HepG2 (cell line): ENCODE measurements around the gene IPP. TPM values are rescaled to one million over a fixed set of nuclear protein-coding genes. Genes with fewer than 3 reads are reported as not detected.
A peak's percentile ranks its signal among the peaks of the same experiment; 100 is the strongest.

Source experiments
- ADNP ChIP-seq: sonication (generic); formaldehyde crosslinking; IDR thresholded peaks from 2 replicates; pipeline ENCODE4 v1.4.0; 2020; ENCODE audit warnings: missing genetic modification reagents
- BRD4 ChIP-seq: sonication (generic); formaldehyde crosslinking; IDR thresholded peaks from 2 replicates; pipeline ENCODE4 v1.4.0; 2020; ENCODE audit warnings: missing genetic modification reagents
- CHD2 ChIP-seq: IDR thresholded peaks from 2 replicates; pipeline ENCODE4 v1.6.1; 2011; ENCODE audit warnings: low read depth, low read length, improper control_type of control experiment
- CREB1 ChIP-seq, 2 experiments: fragments of 450-650 bp in 1 of 2; IDR thresholded peaks; 2 replicates each; pipeline ENCODE4 v1.6.1; 2016 to 2017; ENCODE audit warnings: control low read depth in 1 of 2, mild to moderate bottlenecking in 1 of 2, missing compliant biosample characterization in 1 of 2, missing genetic modification characterization in 1 of 2
- EP300 ChIP-seq, 3 experiments: sonication (generic) in 1 of 3; formaldehyde crosslinking in 1 of 3; IDR thresholded peaks; 2 replicates each; pipeline versions ENCODE4 v1.5.1 to v1.6.1; 2011 to 2020; ENCODE audit warnings: low read depth in 2 of 3, low read length in 2 of 3, borderline replicate concordance in 1 of 3, improper control_type of control experiment in 1 of 3, mild to moderate bottlenecking in 1 of 3, missing genetic modification reagents in 1 of 3, moderate library complexity in 1 of 3
- HDAC2 ChIP-seq: sonication (generic); formaldehyde crosslinking; IDR thresholded peaks from 2 replicates; pipeline ENCODE4 v1.4.0; 2020; ENCODE audit warnings: missing genetic modification reagents
- HHEX ChIP-seq: IDR thresholded peaks from 2 replicates; pipeline ENCODE4 v1.6.1; 2016; ENCODE audit warnings: control low read depth
- HNF4G ChIP-seq, 2 experiments: sonication (generic) in 1 of 2; formaldehyde crosslinking in 1 of 2; IDR thresholded peaks; 2 replicates each; pipeline versions ENCODE4 v1.4.0 to v1.6.1; 2011 to 2020; ENCODE audit warnings: borderline replicate concordance in 2 of 2, low read depth in 2 of 2, mild to moderate bottlenecking in 2 of 2, low read length in 1 of 2, missing genetic modification reagents in 1 of 2, moderate library complexity in 1 of 2
- NCOA2 ChIP-seq: sonication (generic); formaldehyde crosslinking; IDR thresholded peaks from 2 replicates; pipeline ENCODE4 v1.8.0; 2022; ENCODE audit warnings: inconsistent platforms
- NRL ChIP-seq: sonication (generic); formaldehyde crosslinking; IDR thresholded peaks from 2 replicates; pipeline ENCODE4 v1.5.0; 2020; ENCODE audit warnings: missing genetic modification reagents, mild to moderate bottlenecking, moderate library complexity, borderline replicate concordance
- PHB2 ChIP-seq: fragments of 450-650 bp; IDR thresholded peaks from 2 replicates; pipeline ENCODE4 v1.6.1; 2018; ENCODE audit not compliant: partially characterized antibody
- RXRB ChIP-seq: IDR thresholded peaks from 2 replicates; pipeline ENCODE4 v1.6.1; 2016; ENCODE audit warnings: borderline replicate concordance, missing genetic modification reagents, missing compliant biosample characterization
- SOX5 ChIP-seq: IDR thresholded peaks from 2 replicates; pipeline ENCODE4 v1.6.1; 2016; ENCODE audit warnings: borderline replicate concordance
- TCF7 ChIP-seq: sonication (generic); IDR thresholded peaks from 2 replicates; pipeline ENCODE4 v1.6.1; 2016; ENCODE audit warnings: antibody characterized with exemption, low read depth
- ZBTB7B ChIP-seq: sonication (generic); formaldehyde crosslinking; IDR thresholded peaks from 2 replicates; pipeline ENCODE4 v1.4.0; 2020; ENCODE audit warnings: missing genetic modification reagents
- ZMYM2 ChIP-seq: sonication (generic); formaldehyde crosslinking; IDR thresholded peaks from 2 replicates; pipeline ENCODE4 v1.8.0; 2022; ENCODE audit warnings: mild to moderate bottlenecking, missing genetic modification reagents
- ZNF331 ChIP-seq: sonication (generic); formaldehyde crosslinking; IDR thresholded peaks from 2 replicates; pipeline ENCODE4 v1.4.0; 2020; ENCODE audit warnings: missing genetic modification reagents
- ZNF501 ChIP-seq: sonication (generic); formaldehyde crosslinking; IDR thresholded peaks from 2 replicates; pipeline ENCODE4 v1.5.1; 2020; ENCODE audit warnings: mild to moderate bottlenecking, moderate library complexity, missing genetic modification reagents
- polyA plus RNA-seq, 8 experiments: library from polyadenylated mRNA; depleted of rRNA in 3 of 8; stranded (reverse) in 7 of 8; unstranded in 1 of 8; fragments of >200 nt; fragmentation: Illumina TruSeq in 4 of 8; extraction: Trizol in 4 of 8; gene quantifications; 2 replicates each; pipeline versions ENCODE4 v1.2.1 to v1.2.3, GENCODE V29; 2011 to 2016; ENCODE audit warnings: low read depth in 4 of 8, missing spikeins in 1 of 8, mixed read lengths in 1 of 8; ENCODE audit not compliant: insufficient read depth in 1 of 8
- total RNA-seq, 5 experiments: library from RNA; depleted of rRNA; stranded (reverse); fragments of >200 nt; fragmentation: Illumina TruSeq; extraction: Trizol; gene quantifications; 2 replicates each; pipeline ENCODE4 v1.2.3, GENCODE V29; 2016; ENCODE audit warnings: low read depth in 1 of 5
- TF ChIP-seq, protein P1 (sequence below): sonication (generic); formaldehyde crosslinking; IDR thresholded peaks from 2 replicates; pipeline ENCODE4 v1.5.1; 2020; ENCODE audit warnings: mild to moderate bottlenecking, moderate library complexity, missing genetic modification reagents
- TF ChIP-seq, protein P2 (sequence below): sonication (generic); formaldehyde crosslinking; IDR thresholded peaks from 2 replicates; pipeline ENCODE4 v1.4.0; 2020; ENCODE audit warnings: mild to moderate bottlenecking, missing genetic modification reagents
- TF ChIP-seq, protein P3 (sequence below): IDR thresholded peaks from 2 replicates; pipeline ENCODE4 v1.6.1; 2016; ENCODE audit warnings: mild to moderate bottlenecking
- TF ChIP-seq, protein P4 (sequence below): sonication (generic); formaldehyde crosslinking; IDR thresholded peaks from 2 replicates; pipeline ENCODE4 v1.8.0; 2022; ENCODE audit warnings: mild to moderate bottlenecking, missing genetic modification reagents, borderline replicate concordance
- TF ChIP-seq, protein P5 (sequence below): sonication (generic); formaldehyde crosslinking; IDR thresholded peaks from 2 replicates; pipeline ENCODE4 v1.4.0; 2020; ENCODE audit warnings: missing genetic modification reagents

IPP gene
- total and polyA plus RNA-seq, 2 of the 13 experiments (the other 11 are each of a cell fraction or from before 2014, with no cell fraction given): 3.0 to 9.7 TPM

DNA sequence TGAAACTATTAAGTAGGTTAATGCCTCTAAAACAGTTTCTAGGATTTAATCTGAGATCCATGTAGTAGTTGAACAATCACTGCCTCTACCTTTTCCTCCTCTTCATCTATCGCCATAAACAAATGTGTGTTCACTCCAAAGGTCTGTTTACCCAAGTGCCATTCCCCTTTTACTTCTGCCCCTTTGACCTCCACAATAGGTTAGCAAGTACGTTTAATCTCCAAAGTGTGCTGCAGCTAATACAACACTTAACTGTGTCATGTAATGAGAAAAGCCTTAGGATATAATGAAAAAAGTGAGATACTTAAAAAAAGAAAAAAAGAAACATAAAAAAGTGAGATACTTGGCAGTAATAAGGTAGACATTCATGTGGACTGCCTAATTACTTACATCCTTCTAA is 92.3 kb downstream of the IPP start (continued):
- TF ChIP-seq EP300 (IDR thresholded peaks at IDR 0.05; ENCODE audit: low read depth in 2 of 2, low read length in 2 of 2) (peak in 1 of 2 experiments; percentile 82; a peak in 2 of 4 replicates), EP300 (CRISPR knock-in tag; IDR thresholded peaks at IDR 0.05; ENCODE audit: borderline replicate concordance) (no peak), NCOA2 (peak; percentile 67), ZBTB7B (peak; percentile 55; the same call in 1 of the 2 replicates), ZNF331 (peak; percentile 59; the same call in 1 of the 2 replicates), RXRB (CRISPR knock-in tag) (peak; percentile 80), BRD4 (no peak), HDAC2 (CRISPR knock-in tag) (peak; percentile 78; the same call in 1 of the 2 replicates), ZNF501 (CRISPR knock-in tag) (no peak), CREB1 (IDR thresholded peaks at IDR 0.05) (no peak), CREB1 (CRISPR knock-in tag; IDR thresholded peaks at IDR 0.05) (peak; percentile 76), SOX5 (CRISPR knock-in tag) (peak; percentile 85), CHD2 (no peak), PHB2 (no peak), HHEX (CRISPR knock-in tag) (peak; percentile 73), HNF4G (IDR thresholded peaks at IDR 0.05; ENCODE audit: borderline replicate concordance, low read depth, low read length) (peak; percentile 78), HNF4G (CRISPR knock-in tag; IDR thresholded peaks at IDR 0.05; ENCODE audit: borderline replicate concordance, low read depth) (no peak), ADNP (CRISPR knock-in tag) (no peak), ZMYM2 (CRISPR knock-in tag) (no peak), NRL (CRISPR knock-in tag) (no peak), TCF7 (peak; percentile 67)
- TF ChIP-seq, protein P1, sequence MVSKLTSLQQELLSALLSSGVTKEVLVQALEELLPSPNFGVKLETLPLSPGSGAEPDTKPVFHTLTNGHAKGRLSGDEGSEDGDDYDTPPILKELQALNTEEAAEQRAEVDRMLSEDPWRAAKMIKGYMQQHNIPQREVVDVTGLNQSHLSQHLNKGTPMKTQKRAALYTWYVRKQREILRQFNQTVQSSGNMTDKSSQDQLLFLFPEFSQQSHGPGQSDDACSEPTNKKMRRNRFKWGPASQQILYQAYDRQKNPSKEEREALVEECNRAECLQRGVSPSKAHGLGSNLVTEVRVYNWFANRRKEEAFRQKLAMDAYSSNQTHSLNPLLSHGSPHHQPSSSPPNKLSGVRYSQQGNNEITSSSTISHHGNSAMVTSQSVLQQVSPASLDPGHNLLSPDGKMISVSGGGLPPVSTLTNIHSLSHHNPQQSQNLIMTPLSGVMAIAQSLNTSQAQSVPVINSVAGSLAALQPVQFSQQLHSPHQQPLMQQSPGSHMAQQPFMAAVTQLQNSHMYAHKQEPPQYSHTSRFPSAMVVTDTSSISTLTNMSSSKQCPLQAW (CRISPR knock-in tag): no peak
- TF ChIP-seq, protein P2, sequence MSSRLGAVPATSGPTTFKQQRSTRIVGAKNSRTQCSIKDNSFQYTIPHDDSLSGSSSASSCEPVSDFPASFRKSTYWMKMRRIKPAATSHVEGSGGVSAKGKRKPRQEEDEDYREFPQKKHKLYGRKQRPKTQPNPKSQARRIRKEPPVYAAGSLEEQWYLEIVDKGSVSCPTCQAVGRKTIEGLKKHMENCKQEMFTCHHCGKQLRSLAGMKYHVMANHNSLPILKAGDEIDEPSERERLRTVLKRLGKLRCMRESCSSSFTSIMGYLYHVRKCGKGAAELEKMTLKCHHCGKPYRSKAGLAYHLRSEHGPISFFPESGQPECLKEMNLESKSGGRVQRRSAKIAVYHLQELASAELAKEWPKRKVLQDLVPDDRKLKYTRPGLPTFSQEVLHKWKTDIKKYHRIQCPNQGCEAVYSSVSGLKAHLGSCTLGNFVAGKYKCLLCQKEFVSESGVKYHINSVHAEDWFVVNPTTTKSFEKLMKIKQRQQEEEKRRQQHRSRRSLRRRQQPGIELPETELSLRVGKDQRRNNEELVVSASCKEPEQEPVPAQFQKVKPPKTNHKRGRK (CRISPR knock-in tag): no peak
- TF ChIP-seq, protein P3, sequence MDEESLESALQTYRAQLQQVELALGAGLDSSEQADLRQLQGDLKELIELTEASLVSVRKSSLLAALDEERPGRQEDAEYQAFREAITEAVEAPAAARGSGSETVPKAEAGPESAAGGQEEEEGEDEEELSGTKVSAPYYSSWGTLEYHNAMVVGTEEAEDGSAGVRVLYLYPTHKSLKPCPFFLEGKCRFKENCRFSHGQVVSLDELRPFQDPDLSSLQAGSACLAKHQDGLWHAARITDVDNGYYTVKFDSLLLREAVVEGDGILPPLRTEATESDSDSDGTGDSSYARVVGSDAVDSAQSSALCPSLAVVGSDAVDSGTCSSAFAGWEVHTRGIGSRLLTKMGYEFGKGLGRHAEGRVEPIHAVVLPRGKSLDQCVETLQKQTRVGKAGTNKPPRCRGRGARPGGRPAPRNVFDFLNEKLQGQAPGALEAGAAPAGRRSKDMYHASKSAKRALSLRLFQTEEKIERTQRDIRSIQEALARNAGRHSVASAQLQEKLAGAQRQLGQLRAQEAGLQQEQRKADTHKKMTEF (CRISPR knock-in tag): peak; percentile 72
- TF ChIP-seq, protein P4, sequence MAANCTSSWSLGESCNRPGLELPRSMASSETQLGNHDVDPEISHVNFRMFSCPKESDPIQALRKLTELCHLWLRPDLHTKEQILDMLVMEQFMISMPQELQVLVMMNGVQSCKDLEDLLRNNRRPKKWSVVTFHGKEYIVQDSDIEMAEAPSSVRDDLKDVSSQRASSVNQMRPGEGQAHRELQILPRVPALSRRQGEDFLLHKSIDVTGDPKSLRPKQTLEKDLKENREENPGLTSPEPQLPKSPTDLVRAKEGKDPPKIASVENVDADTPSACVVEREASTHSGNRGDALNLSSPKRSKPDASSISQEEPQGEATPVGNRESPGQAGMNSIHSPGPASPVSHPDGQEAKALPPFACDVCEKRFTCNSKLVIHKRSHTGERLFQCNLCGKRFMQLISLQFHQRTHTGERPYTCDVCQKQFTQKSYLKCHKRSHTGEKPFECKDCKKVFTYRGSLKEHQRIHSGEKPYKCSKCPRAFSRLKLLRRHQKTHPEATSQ (CRISPR knock-in tag): no peak
- TF ChIP-seq, protein P5, sequence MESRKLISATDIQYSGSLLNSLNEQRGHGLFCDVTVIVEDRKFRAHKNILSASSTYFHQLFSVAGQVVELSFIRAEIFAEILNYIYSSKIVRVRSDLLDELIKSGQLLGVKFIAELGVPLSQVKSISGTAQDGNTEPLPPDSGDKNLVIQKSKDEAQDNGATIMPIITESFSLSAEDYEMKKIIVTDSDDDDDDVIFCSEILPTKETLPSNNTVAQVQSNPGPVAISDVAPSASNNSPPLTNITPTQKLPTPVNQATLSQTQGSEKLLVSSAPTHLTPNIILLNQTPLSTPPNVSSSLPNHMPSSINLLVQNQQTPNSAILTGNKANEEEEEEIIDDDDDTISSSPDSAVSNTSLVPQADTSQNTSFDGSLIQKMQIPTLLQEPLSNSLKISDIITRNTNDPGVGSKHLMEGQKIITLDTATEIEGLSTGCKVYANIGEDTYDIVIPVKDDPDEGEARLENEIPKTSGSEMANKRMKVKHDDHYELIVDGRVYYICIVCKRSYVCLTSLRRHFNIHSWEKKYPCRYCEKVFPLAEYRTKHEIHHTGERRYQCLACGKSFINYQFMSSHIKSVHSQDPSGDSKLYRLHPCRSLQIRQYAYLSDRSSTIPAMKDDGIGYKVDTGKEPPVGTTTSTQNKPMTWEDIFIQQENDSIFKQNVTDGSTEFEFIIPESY (CRISPR knock-in tag): no peak
